HEK293T (cell line): Measurements from ENCODE around the gene LIG3.

Source experiments
- FOXA1 ChIP-seq: fragments of 450-650 bp; IDR thresholded peaks from 2 replicates; pipeline ENCODE4 v1.6.1; 2016; ENCODE audit warnings: mild to moderate bottlenecking
- FOXM1 ChIP-seq: fragments of 450-650 bp; IDR thresholded peaks from 2 replicates; pipeline ENCODE4 v1.6.1; 2017; ENCODE audit warnings: mild to moderate bottlenecking, borderline replicate concordance
- L3MBTL2 ChIP-seq: fragments of 450-650 bp; conservative IDR thresholded peaks from 2 replicates; pipeline ENCODE4 v1.6.1; 2016; ENCODE audit warnings: mild to moderate bottlenecking
- NFRKB ChIP-seq: fragments of 450-650 bp; IDR thresholded peaks from 2 replicates; pipeline ENCODE4 v1.6.1; 2016; ENCODE audit warnings: mild to moderate bottlenecking, moderate library complexity
- SP1 ChIP-seq: fragments of 450-650 bp; IDR thresholded peaks from 2 replicates; pipeline ENCODE4 v1.6.1; 2017
- SUZ12 ChIP-seq: fragments of 450-650 bp; IDR thresholded peaks from 2 replicates; pipeline ENCODE4 v1.6.1; 2016; ENCODE audit warnings: mild to moderate bottlenecking
- TARDBP ChIP-seq: fragments of 450-650 bp; IDR thresholded peaks from 2 replicates; pipeline ENCODE4 v1.6.1; 2016
- ZNF384 ChIP-seq: fragments of 450-650 bp; IDR thresholded peaks from 2 replicates; pipeline ENCODE4 v1.6.1; 2016
- TF ChIP-seq, protein P1 (sequence below): fragments of 450-650 bp; IDR thresholded peaks from 2 replicates; pipeline ENCODE4 v1.6.1; 2016

DNA sequence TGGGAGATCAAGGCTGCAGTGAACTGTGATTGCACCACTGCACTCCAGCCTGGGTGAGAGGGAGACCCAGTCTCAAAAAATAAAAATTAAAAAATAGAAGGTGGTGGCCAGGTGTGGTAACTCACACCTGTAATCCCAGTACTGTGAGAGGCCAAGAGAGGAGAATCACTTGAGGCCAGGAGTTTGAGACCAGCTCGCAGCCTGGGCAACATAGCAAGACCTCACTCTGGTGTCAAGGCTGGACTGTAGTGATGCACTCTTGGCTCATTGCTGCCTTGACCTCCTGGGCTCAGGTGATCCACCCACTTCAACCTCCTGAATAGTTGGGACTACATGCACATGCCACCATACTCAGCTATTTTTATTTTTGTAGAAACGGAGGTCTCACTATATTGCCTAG lies 69.9 kb downstream of the LIG3 start:
- TF ChIP-seq SP1 (no peak), SUZ12 (no peak), L3MBTL2 (no peak), TARDBP (no peak), ZNF384 (no peak), FOXM1 (no peak), FOXA1 (no peak), NFRKB (no peak)
- TF ChIP-seq, protein P1, sequence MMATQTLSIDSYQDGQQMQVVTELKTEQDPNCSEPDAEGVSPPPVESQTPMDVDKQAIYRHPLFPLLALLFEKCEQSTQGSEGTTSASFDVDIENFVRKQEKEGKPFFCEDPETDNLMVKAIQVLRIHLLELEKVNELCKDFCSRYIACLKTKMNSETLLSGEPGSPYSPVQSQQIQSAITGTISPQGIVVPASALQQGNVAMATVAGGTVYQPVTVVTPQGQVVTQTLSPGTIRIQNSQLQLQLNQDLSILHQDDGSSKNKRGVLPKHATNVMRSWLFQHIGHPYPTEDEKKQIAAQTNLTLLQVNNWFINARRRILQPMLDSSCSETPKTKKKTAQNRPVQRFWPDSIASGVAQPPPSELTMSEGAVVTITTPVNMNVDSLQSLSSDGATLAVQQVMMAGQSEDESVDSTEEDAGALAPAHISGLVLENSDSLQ = no peak
